Neutrophil (primary cell): ENCODE data around the gene REM1.
"Not testable (repeated sequence)": the region's sequence is repeated elsewhere in the genome, so short reads cannot be mapped to it uniquely, and the experiment has no call there.

Experiments used
- H3K27ac ChIP-seq: fragments of 200-600 bp; sonication (generic); 2 replicates; pipeline ENCODE4 v1.5.1; 2016; ENCODE audit warnings: mild to moderate bottlenecking, moderate library complexity
- H3K27me3 ChIP-seq: fragments of 200-600 bp; sonication (generic); 2 replicates; pipeline ENCODE4 v1.6.0; 2016; ENCODE audit warnings: mild to moderate bottlenecking
- H3K36me3 ChIP-seq: fragments of 200-600 bp; sonication (generic); 2 replicates; pipeline ENCODE4 v1.5.1; 2017
- H3K4me1 ChIP-seq, 2 experiments: fragments of 200-600 bp in 1 of 2; sonication (generic) in 1 of 2; 1 replicate in 1 of 2; 2 replicates in 1 of 2; pipeline versions ENCODE4 v1.5.1 to v1.6.1; 2013 to 2016; ENCODE audit warnings: low read depth in 1 of 2, low read length in 1 of 2, mild to moderate bottlenecking in 1 of 2, moderate library complexity in 1 of 2; ENCODE audit not compliant: control insufficient read depth in 1 of 2, insufficient read depth in 1 of 2
- H3K4me3 ChIP-seq, 2 experiments: fragments of 200-600 bp in 1 of 2; sonication (generic) in 1 of 2; 1 replicate in 1 of 2; 2 replicates in 1 of 2; pipeline ENCODE4 v1.5.1; 2013 to 2016; ENCODE audit warnings: low read depth in 1 of 2, low read length in 1 of 2, mild to moderate bottlenecking in 1 of 2, moderate library complexity in 1 of 2
- H3K9me3 ChIP-seq: fragments of 200-600 bp; sonication (generic); 2 replicates; pipeline ENCODE4 v1.5.1; 2016
- TF ChIP-seq, protein P1 (sequence below): fragments of 200-600 bp; sonication (generic); IDR thresholded peaks from 2 replicates; pipeline ENCODE4 v1.5.1; 2016; ENCODE audit warnings: antibody characterized with exemption

The REM1 gene

DNA sequence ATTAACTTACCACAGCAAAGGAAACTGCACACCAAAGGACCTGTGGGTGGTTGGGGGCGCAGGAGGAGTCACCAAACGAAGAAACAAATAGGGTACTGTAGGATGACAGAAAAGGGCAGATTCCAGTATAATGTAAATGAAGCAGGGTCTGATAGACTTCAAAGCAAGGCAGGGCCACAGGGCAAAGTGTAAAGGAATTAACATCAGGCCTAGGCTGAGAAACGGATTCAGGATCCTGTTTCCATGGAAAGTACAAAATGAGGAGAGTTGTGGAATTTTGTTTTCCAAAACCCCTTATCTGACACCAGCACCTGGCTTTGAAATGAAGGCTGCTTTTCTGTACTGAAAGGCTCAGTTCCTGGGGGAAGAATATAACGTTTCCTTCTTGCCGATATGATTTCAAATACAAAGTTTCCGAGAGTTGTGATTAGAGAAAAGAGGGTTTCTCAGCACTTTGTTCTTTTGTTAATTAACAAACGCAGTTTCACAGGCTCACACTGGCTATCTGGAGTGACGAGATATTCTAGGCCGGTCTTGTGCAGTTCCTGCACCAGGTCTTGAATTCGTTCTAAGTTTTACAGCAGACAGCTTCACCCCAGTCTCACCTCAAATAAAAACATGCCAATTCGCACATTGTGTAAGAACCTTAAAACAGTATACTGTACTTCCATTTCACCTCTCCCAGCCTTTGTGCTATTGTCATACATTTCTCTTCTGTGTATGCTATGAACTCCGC, 28.8 kb upstream of the REM1 start:
- Histone ChIP-seq H3K27me3 (peaks cover 17% of the 10 kb centered on the region), H3K36me3 (no peaks in the 10 kb centered on the region), H3K27ac (no peak overlapping the region), H3K9me3 (no peaks in the 10 kb centered on the region), H3K4me3 (no peak overlapping the region), H3K4me1 (no peaks in the 10 kb centered on the region)
- TF ChIP-seq, protein P1, sequence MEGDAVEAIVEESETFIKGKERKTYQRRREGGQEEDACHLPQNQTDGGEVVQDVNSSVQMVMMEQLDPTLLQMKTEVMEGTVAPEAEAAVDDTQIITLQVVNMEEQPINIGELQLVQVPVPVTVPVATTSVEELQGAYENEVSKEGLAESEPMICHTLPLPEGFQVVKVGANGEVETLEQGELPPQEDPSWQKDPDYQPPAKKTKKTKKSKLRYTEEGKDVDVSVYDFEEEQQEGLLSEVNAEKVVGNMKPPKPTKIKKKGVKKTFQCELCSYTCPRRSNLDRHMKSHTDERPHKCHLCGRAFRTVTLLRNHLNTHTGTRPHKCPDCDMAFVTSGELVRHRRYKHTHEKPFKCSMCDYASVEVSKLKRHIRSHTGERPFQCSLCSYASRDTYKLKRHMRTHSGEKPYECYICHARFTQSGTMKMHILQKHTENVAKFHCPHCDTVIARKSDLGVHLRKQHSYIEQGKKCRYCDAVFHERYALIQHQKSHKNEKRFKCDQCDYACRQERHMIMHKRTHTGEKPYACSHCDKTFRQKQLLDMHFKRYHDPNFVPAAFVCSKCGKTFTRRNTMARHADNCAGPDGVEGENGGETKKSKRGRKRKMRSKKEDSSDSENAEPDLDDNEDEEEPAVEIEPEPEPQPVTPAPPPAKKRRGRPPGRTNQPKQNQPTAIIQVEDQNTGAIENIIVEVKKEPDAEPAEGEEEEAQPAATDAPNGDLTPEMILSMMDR, result no peak

- H3K9me3 ChIP-seq, result no peaks in the 10 kb centered on the region
- no peak overlapping the region for H3K4me3 ChIP-seq
- H3K36me3 ChIP-seq, result no peaks in the 10 kb centered on the region
- H3K4me1 ChIP-seq, result no peaks in the 10 kb centered on the region
- no peak overlapping the region for H3K27ac ChIP-seq
- H3K27me3 ChIP-seq, result peaks cover 5% of the 10 kb centered on the region
- TF ChIP-seq, protein P1, result no peak
Observed at GRCh38 chr20:31449511-31450414, 25.3 kb upstream of the REM1 start.

GRCh38 chr20:31452575-31452974, 22.5 kb upstream of the REM1 start:
- Histone ChIP-seq H3K9me3 (no peaks in the 10 kb centered on the region), H3K4me1 (no peaks in the 10 kb centered on the region), H3K27me3 (peaks cover 16% of the 10 kb centered on the region), H3K36me3 (no peaks in the 10 kb centered on the region), H3K4me3 (no peak overlapping the region), H3K27ac (no peak overlapping the region)
- TF ChIP-seq, protein P1, result no peak

DNA sequence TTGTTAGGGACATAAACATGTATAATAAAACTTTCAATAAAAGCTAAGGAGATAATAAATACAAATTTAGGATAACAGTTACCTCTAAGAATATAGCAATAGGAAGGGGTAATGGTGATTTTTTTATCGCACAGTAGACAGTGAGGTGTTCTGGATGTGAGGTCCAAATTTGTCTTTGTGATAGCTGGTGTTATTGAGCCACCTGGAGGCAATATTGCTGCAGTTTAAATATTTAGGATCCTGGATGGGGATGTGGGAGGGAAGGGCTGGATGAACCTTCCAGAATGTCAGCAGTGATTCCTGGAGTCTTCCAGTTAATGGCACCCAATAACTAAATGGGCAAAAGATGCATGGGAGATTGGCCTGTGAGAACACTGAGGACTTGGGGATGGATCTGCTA, 20.7 kb upstream of the REM1 start:
- Histone ChIP-seq H3K27ac (no peak overlapping the region), H3K4me1 (no peaks in the 10 kb centered on the region), H3K27me3 (peaks cover 32% of the 10 kb centered on the region), H3K4me3 (no peak overlapping the region), H3K36me3 (no peaks in the 10 kb centered on the region), H3K9me3 (no peaks in the 10 kb centered on the region)
- TF ChIP-seq, protein P1, result no peak

- H3K9me3 ChIP-seq, H3K36me3 ChIP-seq, H3K4me3 ChIP-seq, H3K4me1 ChIP-seq, H3K27ac ChIP-seq: not testable (repeated sequence)
- H3K27me3 ChIP-seq, result peaks cover 36% of the 10 kb centered on the region
Observed at GRCh38 chr20:31470946-31471345, 4.1 kb upstream of the REM1 start.
